K562 (cell line): ENCODE measurements around the gene RPS6KA4. TPM values are rescaled to one million over a fixed set of nuclear protein-coding genes. Genes with fewer than 3 reads are reported as not detected.
A peak's percentile ranks its signal among the peaks of the same experiment; 100 is the strongest.

Source experiments
- BRF1 ChIP-seq: IDR thresholded peaks from 3 replicates; pipeline ENCODE4 v1.6.1; 2011; ENCODE audit warnings: borderline replicate concordance, mild to moderate bottlenecking; ENCODE audit not compliant: insufficient read length; ENCODE audit errors: extremely low read depth
- CBX1 ChIP-seq: sonication (generic); IDR thresholded peaks from 2 replicates; pipeline ENCODE4 v1.6.1; 2016; ENCODE audit warnings: antibody characterized with exemption, low read depth, mild to moderate bottlenecking
- CHCHD3 ChIP-seq: fragments of 250-450 bp; sonication (Bioruptor Pico); IDR thresholded peaks from 2 replicates; pipeline ENCODE4 v2.1.2; 2022; ENCODE audit warnings: mild to moderate bottlenecking
- ELF1 ChIP-seq: fragments of 200-800 bp; sonication (Bioruptor generic); IDR thresholded peaks from 2 replicates; pipeline ENCODE4 v1.6.1; 2016; ENCODE audit warnings: missing genetic modification characterization, missing compliant biosample characterization
- HMGN3 ChIP-seq: IDR thresholded peaks from 2 replicates; pipeline ENCODE4 v1.6.1; 2011; ENCODE audit warnings: borderline replicate concordance, low read depth, mild to moderate bottlenecking, mixed read lengths, low read length; ENCODE audit not compliant: insufficient read length; ENCODE audit errors: extremely low read depth
- ILK ChIP-seq: fragments of 450-650 bp; IDR thresholded peaks from 2 replicates; pipeline ENCODE4 v1.6.1; 2016; ENCODE audit warnings: missing genetic modification characterization, low read depth, mild to moderate bottlenecking, missing compliant biosample characterization, moderate library complexity, borderline replicate concordance
- KLF6 ChIP-seq: fragments of 250-450 bp; sonication (Bioruptor Pico); IDR thresholded peaks from 2 replicates; pipeline ENCODE4 v1.4.0; 2020; ENCODE audit warnings: mild to moderate bottlenecking, moderate library complexity, borderline replicate concordance
- MYNN ChIP-seq, 2 experiments: sonication (generic); formaldehyde crosslinking in 1 of 2; IDR thresholded peaks; 2 replicates each; pipeline versions ENCODE4 v1.5.0 to v1.6.1; 2016 to 2020; ENCODE audit warnings: antibody characterized with exemption in 1 of 2, missing genetic modification reagents in 1 of 2
- ZNF124 ChIP-seq: sonication (generic); formaldehyde crosslinking; IDR thresholded peaks from 2 replicates; pipeline ENCODE4 v1.8.1; 2022; ENCODE audit warnings: missing genetic modification reagents
- ZNF24 ChIP-seq: fragments of 450-650 bp; IDR thresholded peaks from 2 replicates; pipeline ENCODE4 v1.6.1; 2016
- ZNF696 ChIP-seq: fragments of 250-450 bp; sonication (Bioruptor Pico); conservative IDR thresholded peaks from 2 replicates; pipeline ENCODE4 v1.4.0; 2020; ENCODE audit warnings: mild to moderate bottlenecking, moderate library complexity
- polyA plus RNA-seq, 8 experiments: library from polyadenylated mRNA; depleted of rRNA in 4 of 8; stranded (reverse) in 5 of 8; unstranded in 3 of 8; fragments of >200 nt; fragmentation: Nextera tagmentation in 2 of 8; fragmentation: Illumina TruSeq in 1 of 8; extraction: Ambion mirVana in 2 of 8; extraction: Trizol in 1 of 8; gene quantifications; 2 replicates each; pipeline versions ENCODE4 v1.2.1 to v1.2.3, GENCODE V29; 2011 to 2014; ENCODE audit warnings: inconsistent platforms in 1 of 8, missing spikeins in 1 of 8
- total RNA-seq, 7 experiments: library from RNA; depleted of rRNA in 6 of 7; stranded (reverse); fragments of >200 nt in 6 of 7; fragmentation: Illumina TruSeq in 2 of 7; extraction: Trizol in 2 of 7; gene quantifications; 2 replicates each; pipeline versions ENCODE4 v1.2.1 to v1.2.3, GENCODE V29; 2011 to 2021; ENCODE audit warnings: low replicate concordance in 1 of 7
- TF ChIP-seq, protein P1 (sequence below), 3 experiments: IDR thresholded peaks in 2 of 3; conservative IDR thresholded peaks in 1 of 3; 2 replicates each; pipeline ENCODE4 v1.5.1; 2011 to 2012; ENCODE audit warnings: low read length in 3 of 3, mild to moderate bottlenecking in 3 of 3, control low read depth in 2 of 3, improper control_type of control experiment in 1 of 3, inconsistent platforms in 1 of 3, low read depth in 1 of 3, mixed read lengths in 1 of 3, moderate library complexity in 1 of 3; ENCODE audit not compliant: insufficient read depth in 2 of 3
- TF ChIP-seq, protein P2 (sequence below): fragments of 450-650 bp; formaldehyde crosslinking; IDR thresholded peaks from 2 replicates; pipeline ENCODE4 v1.4.0; 2020; ENCODE audit warnings: mild to moderate bottlenecking, mixed read lengths
- TF ChIP-seq, protein P3 (sequence below): fragments of 250-450 bp; sonication (Bioruptor Pico); IDR thresholded peaks from 2 replicates; pipeline ENCODE4 v1.8.0; 2021; ENCODE audit warnings: mild to moderate bottlenecking, moderate library complexity
- TF ChIP-seq, protein P4 (sequence below): fragments of 450-650 bp; IDR thresholded peaks from 2 replicates; pipeline ENCODE4 v1.7.0; 2016; ENCODE audit warnings: borderline replicate concordance
- TF ChIP-seq, protein P5 (sequence below): fragments of 200-400 bp; formaldehyde crosslinking; IDR thresholded peaks from 2 replicates; pipeline ENCODE4 v1.6.1; 2017; ENCODE audit warnings: mild to moderate bottlenecking, low read depth, low read length, moderate library complexity

Gene RPS6KA4
- total and polyA plus RNA-seq, 9 of the 15 experiments (the other 6 are each of a cell fraction or from before 2014, with no cell fraction given) = 0.15 to 23.8 (median 9.8) TPM

GRCh38 chr11:64331569-64332371 is 27.2 kb upstream of the RPS6KA4 start (continued):
- TF ChIP-seq, protein P1, sequence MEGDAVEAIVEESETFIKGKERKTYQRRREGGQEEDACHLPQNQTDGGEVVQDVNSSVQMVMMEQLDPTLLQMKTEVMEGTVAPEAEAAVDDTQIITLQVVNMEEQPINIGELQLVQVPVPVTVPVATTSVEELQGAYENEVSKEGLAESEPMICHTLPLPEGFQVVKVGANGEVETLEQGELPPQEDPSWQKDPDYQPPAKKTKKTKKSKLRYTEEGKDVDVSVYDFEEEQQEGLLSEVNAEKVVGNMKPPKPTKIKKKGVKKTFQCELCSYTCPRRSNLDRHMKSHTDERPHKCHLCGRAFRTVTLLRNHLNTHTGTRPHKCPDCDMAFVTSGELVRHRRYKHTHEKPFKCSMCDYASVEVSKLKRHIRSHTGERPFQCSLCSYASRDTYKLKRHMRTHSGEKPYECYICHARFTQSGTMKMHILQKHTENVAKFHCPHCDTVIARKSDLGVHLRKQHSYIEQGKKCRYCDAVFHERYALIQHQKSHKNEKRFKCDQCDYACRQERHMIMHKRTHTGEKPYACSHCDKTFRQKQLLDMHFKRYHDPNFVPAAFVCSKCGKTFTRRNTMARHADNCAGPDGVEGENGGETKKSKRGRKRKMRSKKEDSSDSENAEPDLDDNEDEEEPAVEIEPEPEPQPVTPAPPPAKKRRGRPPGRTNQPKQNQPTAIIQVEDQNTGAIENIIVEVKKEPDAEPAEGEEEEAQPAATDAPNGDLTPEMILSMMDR (IDR thresholded peaks at IDR 0.05 in 2 of 3, conservative IDR thresholded peaks at IDR 0.05 in 1 of 3; ENCODE audit: insufficient read depth in 2 of 3, low read depth in 1 of 3, low read length in 3 of 3) = peak; percentile 75 to 79 (median 78)
- TF ChIP-seq MYNN (IDR thresholded peaks at IDR 0.05) (peak; percentile 49; the same call in 1 of the 2 replicates), MYNN (CRISPR knock-in tag; IDR thresholded peaks at IDR 0.05) (no peak), ELF1 (no peak), ZNF124 (no peak), ZNF696 (CRISPR knock-in tag) (no peak), CHCHD3 (CRISPR knock-in tag) (no peak), ILK (tag) (no peak), HMGN3 (peak; percentile 33), CBX1 (no peak), KLF6 (CRISPR knock-in tag) (no peak), ZNF24 (no peak), BRF1 (no peak)
- TF ChIP-seq, protein P2, sequence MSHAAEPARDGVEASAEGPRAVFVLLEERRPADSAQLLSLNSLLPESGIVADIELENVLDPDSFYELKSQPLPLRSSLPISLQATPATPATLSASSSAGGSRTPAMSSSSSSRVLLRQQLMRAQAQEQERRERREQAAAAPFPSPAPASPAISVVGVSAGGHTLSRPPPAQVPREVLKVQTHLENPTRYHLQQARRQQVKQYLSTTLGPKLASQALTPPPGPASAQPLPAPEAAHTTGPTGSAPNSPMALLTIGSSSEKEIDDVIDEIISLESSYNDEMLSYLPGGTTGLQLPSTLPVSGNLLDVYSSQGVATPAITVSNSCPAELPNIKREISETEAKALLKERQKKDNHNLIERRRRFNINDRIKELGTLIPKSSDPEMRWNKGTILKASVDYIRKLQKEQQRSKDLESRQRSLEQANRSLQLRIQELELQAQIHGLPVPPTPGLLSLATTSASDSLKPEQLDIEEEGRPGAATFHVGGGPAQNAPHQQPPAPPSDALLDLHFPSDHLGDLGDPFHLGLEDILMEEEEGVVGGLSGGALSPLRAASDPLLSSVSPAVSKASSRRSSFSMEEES (CRISPR knock-in tag) = no peak
- TF ChIP-seq, protein P3, sequence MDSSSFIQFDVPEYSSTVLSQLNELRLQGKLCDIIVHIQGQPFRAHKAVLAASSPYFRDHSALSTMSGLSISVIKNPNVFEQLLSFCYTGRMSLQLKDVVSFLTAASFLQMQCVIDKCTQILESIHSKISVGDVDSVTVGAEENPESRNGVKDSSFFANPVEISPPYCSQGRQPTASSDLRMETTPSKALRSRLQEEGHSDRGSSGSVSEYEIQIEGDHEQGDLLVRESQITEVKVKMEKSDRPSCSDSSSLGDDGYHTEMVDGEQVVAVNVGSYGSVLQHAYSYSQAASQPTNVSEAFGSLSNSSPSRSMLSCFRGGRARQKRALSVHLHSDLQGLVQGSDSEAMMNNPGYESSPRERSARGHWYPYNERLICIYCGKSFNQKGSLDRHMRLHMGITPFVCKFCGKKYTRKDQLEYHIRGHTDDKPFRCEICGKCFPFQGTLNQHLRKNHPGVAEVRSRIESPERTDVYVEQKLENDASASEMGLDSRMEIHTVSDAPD (CRISPR knock-in tag) = no peak
- TF ChIP-seq, protein P4, sequence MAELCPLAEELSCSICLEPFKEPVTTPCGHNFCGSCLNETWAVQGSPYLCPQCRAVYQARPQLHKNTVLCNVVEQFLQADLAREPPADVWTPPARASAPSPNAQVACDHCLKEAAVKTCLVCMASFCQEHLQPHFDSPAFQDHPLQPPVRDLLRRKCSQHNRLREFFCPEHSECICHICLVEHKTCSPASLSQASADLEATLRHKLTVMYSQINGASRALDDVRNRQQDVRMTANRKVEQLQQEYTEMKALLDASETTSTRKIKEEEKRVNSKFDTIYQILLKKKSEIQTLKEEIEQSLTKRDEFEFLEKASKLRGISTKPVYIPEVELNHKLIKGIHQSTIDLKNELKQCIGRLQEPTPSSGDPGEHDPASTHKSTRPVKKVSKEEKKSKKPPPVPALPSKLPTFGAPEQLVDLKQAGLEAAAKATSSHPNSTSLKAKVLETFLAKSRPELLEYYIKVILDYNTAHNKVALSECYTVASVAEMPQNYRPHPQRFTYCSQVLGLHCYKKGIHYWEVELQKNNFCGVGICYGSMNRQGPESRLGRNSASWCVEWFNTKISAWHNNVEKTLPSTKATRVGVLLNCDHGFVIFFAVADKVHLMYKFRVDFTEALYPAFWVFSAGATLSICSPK = peak; percentile 95; the same call in 1 of the 2 replicates
- TF ChIP-seq, protein P5, sequence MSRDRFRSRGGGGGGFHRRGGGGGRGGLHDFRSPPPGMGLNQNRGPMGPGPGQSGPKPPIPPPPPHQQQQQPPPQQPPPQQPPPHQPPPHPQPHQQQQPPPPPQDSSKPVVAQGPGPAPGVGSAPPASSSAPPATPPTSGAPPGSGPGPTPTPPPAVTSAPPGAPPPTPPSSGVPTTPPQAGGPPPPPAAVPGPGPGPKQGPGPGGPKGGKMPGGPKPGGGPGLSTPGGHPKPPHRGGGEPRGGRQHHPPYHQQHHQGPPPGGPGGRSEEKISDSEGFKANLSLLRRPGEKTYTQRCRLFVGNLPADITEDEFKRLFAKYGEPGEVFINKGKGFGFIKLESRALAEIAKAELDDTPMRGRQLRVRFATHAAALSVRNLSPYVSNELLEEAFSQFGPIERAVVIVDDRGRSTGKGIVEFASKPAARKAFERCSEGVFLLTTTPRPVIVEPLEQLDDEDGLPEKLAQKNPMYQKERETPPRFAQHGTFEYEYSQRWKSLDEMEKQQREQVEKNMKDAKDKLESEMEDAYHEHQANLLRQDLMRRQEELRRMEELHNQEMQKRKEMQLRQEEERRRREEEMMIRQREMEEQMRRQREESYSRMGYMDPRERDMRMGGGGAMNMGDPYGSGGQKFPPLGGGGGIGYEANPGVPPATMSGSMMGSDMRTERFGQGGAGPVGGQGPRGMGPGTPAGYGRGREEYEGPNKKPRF = no peak
